ENCODE results near the gene NDEL1. TPM values are rescaled to one million over a fixed set of nuclear protein-coding genes. Genes with fewer than 3 reads are reported as not detected.

NDEL1 gene
- total RNA-seq, 1 experiment from 2014 or later, result 39.2 TPM

DNA sequence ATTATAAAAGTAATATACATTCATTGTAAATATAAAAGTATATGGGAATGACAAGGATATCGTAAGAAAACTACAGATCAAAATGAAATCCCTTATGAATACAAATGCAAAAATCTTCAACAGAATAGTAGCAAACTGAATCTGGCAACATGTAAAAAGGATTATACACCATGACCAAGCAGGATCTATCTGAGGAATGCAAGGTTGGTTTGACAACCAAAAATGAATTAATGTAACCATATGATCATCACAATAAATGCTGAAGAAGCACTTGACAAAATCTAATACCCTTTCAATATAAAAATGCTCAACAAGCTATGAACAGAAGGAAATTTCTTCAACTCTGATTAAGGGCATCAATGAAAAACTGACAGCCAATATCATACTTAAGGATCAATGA, 48.8 kb downstream of the NDEL1 start:
- peaks cover 24 to 34% of the 10 kb centered on the region in 2 experiments for H3K36me3 ChIP-seq (ENCODE audit: control insufficient read depth in 1 of 2, insufficient read depth in 2 of 2, low read length in 2 of 2)
- no TSS peak for BruUV-seq (replicated peaks)
- ATAC-seq, result no peak
- ChIA-PET POLR2A (no interaction called here), CTCF (no interaction called here), RAD21 (ENCODE audit: low non-redundant PET in 1 of 2, low total read pairs in 2 of 2, uncharacterized antibody in 2 of 2, unreplicated experiment in 2 of 2) (no interaction called here)
- DNase-seq (ENCODE audit: low read depth, low spot score), result no peak
- no peaks in the 10 kb centered on the region for H3K4me1 ChIP-seq (ENCODE audit: control insufficient read depth in 1 of 2, insufficient read depth in 2 of 2, low read length in 2 of 2)
- H3K4me3 ChIP-seq (replicated peaks in 1 of 2; ENCODE audit: low read depth in 1 of 2, low read length in 2 of 2), result no peak overlapping the region
- peaks cover 5 to 10% of the 10 kb centered on the region in 2 experiments; a peak in 2 of 4 replicates for H3K9me3 ChIP-seq (ENCODE audit: control insufficient read depth in 1 of 2, insufficient read depth in 1 of 2, low read depth in 1 of 2, low read length in 2 of 2)
- no peak overlapping the region for H3K9ac ChIP-seq (ENCODE audit: low read length)
- no peaks in the 10 kb centered on the region for H4K20me1 ChIP-seq (ENCODE audit: insufficient read depth)
- intact Hi-C loops (cut with micrococcal nuclease), result no loop called here
- no peaks in the 10 kb centered on the region for H3K9me2 ChIP-seq (ENCODE audit: insufficient read depth)
- H3K27me3 ChIP-seq (ENCODE audit: insufficient read depth, low read length), result no peaks in the 10 kb centered on the region
- H3K79me2 ChIP-seq (ENCODE audit: insufficient read depth, low read length), result no peaks in the 10 kb centered on the region
- no peak overlapping the region for H2AFZ ChIP-seq (ENCODE audit: low read depth, low read length, poor library complexity, severe bottlenecking)
- H3K27ac ChIP-seq (ENCODE audit: low read depth, low read length), result no peak overlapping the region
- no peak overlapping the region for H3K4me2 ChIP-seq (ENCODE audit: low read length)
- TF ChIP-seq CEBPB (IDR thresholded peaks at IDR 0.05; ENCODE audit: low read depth) (no peak), CBX3 (IDR thresholded peaks at IDR 0.05; ENCODE audit: low read depth) (no peak), MAX (IDR thresholded peaks at IDR 0.05) (no peak)
- TF ChIP-seq, protein P1, sequence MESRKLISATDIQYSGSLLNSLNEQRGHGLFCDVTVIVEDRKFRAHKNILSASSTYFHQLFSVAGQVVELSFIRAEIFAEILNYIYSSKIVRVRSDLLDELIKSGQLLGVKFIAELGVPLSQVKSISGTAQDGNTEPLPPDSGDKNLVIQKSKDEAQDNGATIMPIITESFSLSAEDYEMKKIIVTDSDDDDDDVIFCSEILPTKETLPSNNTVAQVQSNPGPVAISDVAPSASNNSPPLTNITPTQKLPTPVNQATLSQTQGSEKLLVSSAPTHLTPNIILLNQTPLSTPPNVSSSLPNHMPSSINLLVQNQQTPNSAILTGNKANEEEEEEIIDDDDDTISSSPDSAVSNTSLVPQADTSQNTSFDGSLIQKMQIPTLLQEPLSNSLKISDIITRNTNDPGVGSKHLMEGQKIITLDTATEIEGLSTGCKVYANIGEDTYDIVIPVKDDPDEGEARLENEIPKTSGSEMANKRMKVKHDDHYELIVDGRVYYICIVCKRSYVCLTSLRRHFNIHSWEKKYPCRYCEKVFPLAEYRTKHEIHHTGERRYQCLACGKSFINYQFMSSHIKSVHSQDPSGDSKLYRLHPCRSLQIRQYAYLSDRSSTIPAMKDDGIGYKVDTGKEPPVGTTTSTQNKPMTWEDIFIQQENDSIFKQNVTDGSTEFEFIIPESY (IDR thresholded peaks at IDR 0.05; ENCODE audit: extremely low read depth, insufficient replicate concordance, low read length), result no peak

DNA sequence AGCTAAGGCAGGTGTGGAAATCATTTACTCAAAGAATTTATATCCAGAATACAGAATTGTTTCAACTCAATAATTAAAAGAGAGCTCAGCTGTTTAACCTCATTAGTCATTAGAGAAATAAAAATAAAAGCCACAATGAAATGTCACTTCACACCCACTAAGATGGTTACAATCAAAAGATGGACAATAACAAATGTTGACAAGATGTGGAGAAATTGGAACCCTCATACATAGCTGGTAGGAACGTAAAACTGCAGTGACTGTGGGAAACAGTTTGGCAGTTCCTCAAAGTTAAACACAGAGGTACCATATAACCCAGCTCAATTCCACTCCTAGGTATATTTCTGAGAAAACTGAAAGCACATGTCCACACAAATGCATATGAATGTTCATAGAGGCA, 49.8 kb downstream of the NDEL1 start:
- Histone ChIP-seq H4K20me1 (ENCODE audit: insufficient read depth) (no peaks in the 10 kb centered on the region), H3K9ac (ENCODE audit: low read length) (no peak overlapping the region), H3K36me3 (ENCODE audit: control insufficient read depth in 1 of 2, insufficient read depth in 2 of 2, low read length in 2 of 2) (peaks cover 21 to 34% of the 10 kb centered on the region in 2 experiments), H3K4me2 (ENCODE audit: low read length) (no peak overlapping the region), H3K27ac (ENCODE audit: low read depth, low read length) (no peak overlapping the region), H3K9me2 (ENCODE audit: insufficient read depth) (no peaks in the 10 kb centered on the region), H2AFZ (ENCODE audit: low read depth, low read length, poor library complexity, severe bottlenecking) (no peak overlapping the region), H3K4me1 (ENCODE audit: control insufficient read depth in 1 of 2, insufficient read depth in 2 of 2, low read length in 2 of 2) (no peaks in the 10 kb centered on the region), H3K9me3 (ENCODE audit: control insufficient read depth in 1 of 2, insufficient read depth in 1 of 2, low read depth in 1 of 2, low read length in 2 of 2) (peaks cover 5 to 10% of the 10 kb centered on the region in 2 experiments; a peak in 2 of 4 replicates), H3K79me2 (ENCODE audit: insufficient read depth, low read length) (no peaks in the 10 kb centered on the region), H3K4me3 (replicated peaks in 1 of 2; ENCODE audit: low read depth in 1 of 2, low read length in 2 of 2) (no peak overlapping the region), H3K27me3 (ENCODE audit: insufficient read depth, low read length) (no peaks in the 10 kb centered on the region)
- DNase-seq (ENCODE audit: low read depth, low spot score) (no peak), ATAC-seq (no peak)
- TF ChIP-seq SIN3A (IDR thresholded peaks at IDR 0.05; ENCODE audit: low read depth) (no peak), POLR2AphosphoS5 (IDR thresholded peaks at IDR 0.05; ENCODE audit: low read depth, low read length) (no peak), TCF7L2 (IDR thresholded peaks at IDR 0.05; ENCODE audit: borderline replicate concordance, extremely low read depth, insufficient read depth, insufficient read length) (no peak), EZH2phosphoT487 (IDR thresholded peaks at IDR 0.05; ENCODE audit: borderline replicate concordance) (no peak), POLR2A (IDR thresholded peaks at IDR 0.05; ENCODE audit: borderline replicate concordance, extremely low read depth, insufficient read depth, insufficient read length) (no peak)
- TF ChIP-seq, protein P2, sequence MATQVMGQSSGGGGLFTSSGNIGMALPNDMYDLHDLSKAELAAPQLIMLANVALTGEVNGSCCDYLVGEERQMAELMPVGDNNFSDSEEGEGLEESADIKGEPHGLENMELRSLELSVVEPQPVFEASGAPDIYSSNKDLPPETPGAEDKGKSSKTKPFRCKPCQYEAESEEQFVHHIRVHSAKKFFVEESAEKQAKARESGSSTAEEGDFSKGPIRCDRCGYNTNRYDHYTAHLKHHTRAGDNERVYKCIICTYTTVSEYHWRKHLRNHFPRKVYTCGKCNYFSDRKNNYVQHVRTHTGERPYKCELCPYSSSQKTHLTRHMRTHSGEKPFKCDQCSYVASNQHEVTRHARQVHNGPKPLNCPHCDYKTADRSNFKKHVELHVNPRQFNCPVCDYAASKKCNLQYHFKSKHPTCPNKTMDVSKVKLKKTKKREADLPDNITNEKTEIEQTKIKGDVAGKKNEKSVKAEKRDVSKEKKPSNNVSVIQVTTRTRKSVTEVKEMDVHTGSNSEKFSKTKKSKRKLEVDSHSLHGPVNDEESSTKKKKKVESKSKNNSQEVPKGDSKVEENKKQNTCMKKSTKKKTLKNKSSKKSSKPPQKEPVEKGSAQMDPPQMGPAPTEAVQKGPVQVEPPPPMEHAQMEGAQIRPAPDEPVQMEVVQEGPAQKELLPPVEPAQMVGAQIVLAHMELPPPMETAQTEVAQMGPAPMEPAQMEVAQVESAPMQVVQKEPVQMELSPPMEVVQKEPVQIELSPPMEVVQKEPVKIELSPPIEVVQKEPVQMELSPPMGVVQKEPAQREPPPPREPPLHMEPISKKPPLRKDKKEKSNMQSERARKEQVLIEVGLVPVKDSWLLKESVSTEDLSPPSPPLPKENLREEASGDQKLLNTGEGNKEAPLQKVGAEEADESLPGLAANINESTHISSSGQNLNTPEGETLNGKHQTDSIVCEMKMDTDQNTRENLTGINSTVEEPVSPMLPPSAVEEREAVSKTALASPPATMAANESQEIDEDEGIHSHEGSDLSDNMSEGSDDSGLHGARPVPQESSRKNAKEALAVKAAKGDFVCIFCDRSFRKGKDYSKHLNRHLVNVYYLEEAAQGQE (IDR thresholded peaks at IDR 0.05; ENCODE audit: low read depth), result no peak
- ChIA-PET RAD21 (ENCODE audit: low non-redundant PET in 1 of 2, low total read pairs in 2 of 2, uncharacterized antibody in 2 of 2, unreplicated experiment in 2 of 2) (interaction anchor here in 1 of 2 experiments (0.5 kb wide), 1 partner anchor 150 kb away, joined by 9 read pairs; no protein-coding TSS in a partner anchor), POLR2A (no interaction called here), CTCF (no interaction called here)
- TSS peak; percentile 25 for BruUV-seq (replicated peaks)
- intact Hi-C loops (cut with micrococcal nuclease), result no loop called here

Data from HCT116 (cell line).